Liver (tissue), 9 donors: ENCODE results near the gene RAB43. TPM values are rescaled to one million over a fixed set of nuclear protein-coding genes. Genes with fewer than 3 reads are reported as not detected.

Experiments
- DNase-seq: peaks from one replicate; pipeline ENCODE4 v3.0.0-alpha.2; 2017; ENCODE audit warnings: low spot score
- H3K27ac ChIP-seq, 2 donors: one replicate each; pipeline ENCODE4 v1.7.0; 2013; ENCODE audit warnings: inconsistent platforms in 2 of 2, low read length in 2 of 2, control low read depth in 1 of 2, low read depth in 1 of 2, mild to moderate bottlenecking in 1 of 2
- H3K27me3 ChIP-seq, 4 donors: one replicate each; pipeline versions ENCODE4 v1.6.1 to v1.7.0; 2013; ENCODE audit warnings: low read length in 3 of 4, inconsistent platforms in 1 of 4, mild to moderate bottlenecking in 1 of 4, moderate library complexity in 1 of 4; ENCODE audit not compliant: control insufficient read depth in 4 of 4, insufficient read depth in 4 of 4
- H3K36me3 ChIP-seq, 4 donors: one replicate each; pipeline versions ENCODE4 v1.6.1 to v1.7.0; 2013; ENCODE audit warnings: low read length in 3 of 4, mild to moderate bottlenecking in 3 of 4, low read depth in 1 of 4, moderate library complexity in 1 of 4; ENCODE audit not compliant: control insufficient read depth in 4 of 4, insufficient read depth in 3 of 4
- H3K4me1 ChIP-seq, 4 donors: one replicate each; pipeline versions ENCODE4 v1.6.1 to v1.7.0; 2013; ENCODE audit warnings: low read length in 3 of 4, mild to moderate bottlenecking in 3 of 4, moderate library complexity in 1 of 4; ENCODE audit not compliant: control insufficient read depth in 4 of 4, insufficient read depth in 4 of 4
- H3K4me3 ChIP-seq, 3 donors: one replicate each; pipeline versions ENCODE4 v1.6.1 to v1.7.0; 2013; ENCODE audit warnings: low read length in 3 of 3, control low read depth in 1 of 3, low read depth in 1 of 3, mild to moderate bottlenecking in 1 of 3
- H3K9ac ChIP-seq, 2 donors: one replicate each; pipeline ENCODE4 v1.7.0; 2013; ENCODE audit warnings: low read length in 2 of 2, mild to moderate bottlenecking in 2 of 2, moderate library complexity in 2 of 2, control low read depth in 1 of 2, low read depth in 1 of 2
- H3K9me3 ChIP-seq, 4 donors: one replicate each; pipeline versions ENCODE4 v1.6.1 to v1.7.0; 2013; ENCODE audit warnings: low read length in 3 of 4; ENCODE audit not compliant: control insufficient read depth in 4 of 4
- EGR1 ChIP-seq, 2 donors: IDR thresholded peaks; 2 replicates each; pipeline ENCODE4 v1.6.1; 2016 to 2018; ENCODE audit warnings: antibody characterized with exemption in 2 of 2, low read depth in 2 of 2
- FOXA1 ChIP-seq: IDR thresholded peaks from 2 replicates; pipeline ENCODE4 v1.6.1; 2016; ENCODE audit warnings: antibody characterized with exemption
- FOXA2 ChIP-seq: IDR thresholded peaks from 2 replicates; pipeline ENCODE4 v1.6.1; 2016; ENCODE audit warnings: antibody characterized with exemption
- GABPA ChIP-seq, 2 donors: IDR thresholded peaks in 1 of 2; conservative IDR thresholded peaks in 1 of 2; 2 replicates each; pipeline ENCODE4 v1.6.1; 2016; ENCODE audit warnings: antibody characterized with exemption in 2 of 2, mild to moderate bottlenecking in 1 of 2, moderate library complexity in 1 of 2
- HNF4G ChIP-seq: IDR thresholded peaks from 2 replicates; pipeline ENCODE4 v1.6.1; 2016; ENCODE audit warnings: antibody characterized with exemption
- JUND ChIP-seq, 2 donors: IDR thresholded peaks; 2 replicates each; pipeline ENCODE4 v1.6.1; 2016; ENCODE audit warnings: antibody characterized with exemption in 2 of 2
- NR2F2 ChIP-seq: IDR thresholded peaks from 2 replicates; pipeline ENCODE4 v1.6.1; 2016; ENCODE audit warnings: antibody characterized with exemption
- RAD21 ChIP-seq, 2 donors: IDR thresholded peaks; 2 replicates each; pipeline ENCODE4 v1.6.1; 2016; ENCODE audit warnings: antibody characterized with exemption in 2 of 2, mild to moderate bottlenecking in 2 of 2
- RXRA ChIP-seq, 2 donors: IDR thresholded peaks; 2 replicates each; pipeline ENCODE4 v1.6.1; 2017 to 2018; ENCODE audit warnings: antibody characterized with exemption in 2 of 2, mild to moderate bottlenecking in 1 of 2
- SP1 ChIP-seq: IDR thresholded peaks from 2 replicates; pipeline ENCODE4 v1.6.1; 2018; ENCODE audit warnings: antibody characterized with exemption, mild to moderate bottlenecking
- YY1 ChIP-seq: IDR thresholded peaks from 2 replicates; pipeline ENCODE4 v1.6.1; 2016; ENCODE audit warnings: antibody characterized with exemption, mild to moderate bottlenecking
- WGBS: extraction: QIAGEN DNeasy Blood & Tissue Kit; methylation state at CpG from one replicate; pipeline ENCODE4 v1.1.7; 2013; 5-methylcytosine and 5-hydroxymethylcytosine counted together
- polyA plus RNA-seq, 2 donors: library from polyadenylated mRNA; stranded (reverse) in 1 of 2; unstranded in 1 of 2; fragments of 200-250 nt in 1 of 2; fragments of >200 nt in 1 of 2; fragmentation: Nextera tagmentation in 1 of 2; extraction: Ambion mirVana in 1 of 2; gene quantifications; one replicate each; pipeline versions ENCODE4 v1.2.1 to v1.2.3, GENCODE V29; 2013 to 2015
- total RNA-seq, 2 donors: library from RNA; depleted of rRNA; stranded (reverse); fragments of >200 nt; gene quantifications; one replicate each; pipeline ENCODE4 v1.2.3, GENCODE V29; 2014
- TF ChIP-seq, protein P1 (sequence below): IDR thresholded peaks from 2 replicates; pipeline ENCODE4 v1.6.1; 2016; ENCODE audit warnings: antibody characterized with exemption
- TF ChIP-seq, protein P2 (sequence below): IDR thresholded peaks from 2 replicates; pipeline ENCODE4 v1.6.1; 2016; ENCODE audit warnings: antibody characterized with exemption, mild to moderate bottlenecking
- TF ChIP-seq, protein P3 (sequence below): IDR thresholded peaks from 2 replicates; pipeline ENCODE4 v1.6.1; 2016; ENCODE audit warnings: antibody characterized with exemption
- TF ChIP-seq, protein P4 (sequence below): fragments of 150-350 bp; IDR thresholded peaks from 2 replicates; pipeline ENCODE4 v1.5.1; 2017; ENCODE audit warnings: improper control_type of control experiment, low read depth, low read length; ENCODE audit not compliant: missing input control
- donor health status: healthy.
- donor health status: healthy.
- donor health status: healthy.
- donor health status: healthy.
- donor health status: healthy.

Gene RAB43
- total and polyA plus RNA-seq, 4 donors, result 13.4 to 58.1 (median 26.5) TPM

DNA sequence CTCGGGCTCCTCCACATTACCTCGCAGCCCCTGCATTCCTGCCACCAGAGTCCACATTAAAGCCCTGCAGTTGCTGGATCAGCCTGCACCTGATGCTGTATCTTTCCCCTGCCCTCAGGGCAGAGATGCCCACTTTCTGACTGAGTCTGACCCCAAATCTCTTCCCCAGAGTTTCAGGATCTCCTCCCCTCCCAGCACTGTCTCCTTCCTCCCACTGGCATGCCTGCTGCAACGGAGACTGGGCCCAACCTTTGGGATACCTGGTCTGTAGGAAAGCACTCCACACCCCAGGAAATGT lies 81.6 kb downstream of the RAB43 start:
- no peak for DNase-seq
- peaks cover 0 to 7% (median 4%) of the 10 kb centered on the region in 4 donors for H3K4me1 ChIP-seq

DNA sequence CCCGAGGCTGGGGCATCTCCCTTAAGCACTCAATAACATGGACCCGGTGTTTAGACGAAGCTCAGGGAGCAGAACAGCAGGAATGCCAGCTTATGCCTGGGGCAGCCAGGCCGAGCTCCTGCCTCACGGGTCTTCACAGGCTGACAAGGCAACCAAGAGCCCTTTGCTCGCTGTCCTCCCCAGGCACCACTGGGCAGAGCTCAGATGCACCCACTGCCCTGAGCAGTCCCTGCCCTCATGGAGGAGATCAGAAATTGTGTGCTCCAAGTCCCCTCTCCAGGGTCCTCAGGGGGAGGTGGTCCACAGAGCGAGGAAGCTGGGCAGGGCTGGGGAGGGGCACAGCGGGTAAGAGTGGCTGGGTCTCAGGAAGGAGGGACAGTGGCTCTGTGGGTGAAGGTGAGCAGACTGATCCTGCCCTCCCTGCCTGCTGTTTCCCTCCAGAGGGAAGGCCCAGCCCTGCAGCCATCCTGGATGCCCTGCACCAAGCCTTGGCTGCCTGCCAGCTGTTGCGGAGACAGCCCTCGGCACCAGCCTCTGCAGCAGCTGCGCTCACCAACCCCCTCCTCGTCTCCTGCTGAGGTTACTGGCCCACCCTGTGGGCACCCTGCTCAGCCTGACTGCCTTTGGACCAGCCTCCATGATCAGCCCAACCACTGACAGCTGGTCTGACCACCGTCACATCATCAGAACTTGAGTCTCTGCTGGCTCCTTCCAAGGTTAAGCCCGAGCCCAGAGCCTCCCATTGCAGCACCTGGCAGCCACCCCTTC lies 82.1 kb downstream of the RAB43 start:
- Histone ChIP-seq H3K4me3 (no peak overlapping the region), H3K9ac (no peak overlapping the region), H3K36me3 (no peaks in the 10 kb centered on the region), H3K9me3 (no peaks in the 10 kb centered on the region), H3K27ac (no peak overlapping the region), H3K27me3 (no peaks in the 10 kb centered on the region), H3K4me1 (peaks cover 0 to 7% (median 4%) of the 10 kb centered on the region in 4 donors)
- DNase-seq, result peak; percentile 38
- 73% methylated on average over 14 of the region's 14 CpGs for WGBS
- TF ChIP-seq, protein P1, sequence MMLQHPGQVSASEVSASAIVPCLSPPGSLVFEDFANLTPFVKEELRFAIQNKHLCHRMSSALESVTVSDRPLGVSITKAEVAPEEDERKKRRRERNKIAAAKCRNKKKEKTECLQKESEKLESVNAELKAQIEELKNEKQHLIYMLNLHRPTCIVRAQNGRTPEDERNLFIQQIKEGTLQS, result no peak
- TF ChIP-seq RXRA (IDR thresholded peaks at IDR 0.05), result no peak
- TF ChIP-seq, protein P2, sequence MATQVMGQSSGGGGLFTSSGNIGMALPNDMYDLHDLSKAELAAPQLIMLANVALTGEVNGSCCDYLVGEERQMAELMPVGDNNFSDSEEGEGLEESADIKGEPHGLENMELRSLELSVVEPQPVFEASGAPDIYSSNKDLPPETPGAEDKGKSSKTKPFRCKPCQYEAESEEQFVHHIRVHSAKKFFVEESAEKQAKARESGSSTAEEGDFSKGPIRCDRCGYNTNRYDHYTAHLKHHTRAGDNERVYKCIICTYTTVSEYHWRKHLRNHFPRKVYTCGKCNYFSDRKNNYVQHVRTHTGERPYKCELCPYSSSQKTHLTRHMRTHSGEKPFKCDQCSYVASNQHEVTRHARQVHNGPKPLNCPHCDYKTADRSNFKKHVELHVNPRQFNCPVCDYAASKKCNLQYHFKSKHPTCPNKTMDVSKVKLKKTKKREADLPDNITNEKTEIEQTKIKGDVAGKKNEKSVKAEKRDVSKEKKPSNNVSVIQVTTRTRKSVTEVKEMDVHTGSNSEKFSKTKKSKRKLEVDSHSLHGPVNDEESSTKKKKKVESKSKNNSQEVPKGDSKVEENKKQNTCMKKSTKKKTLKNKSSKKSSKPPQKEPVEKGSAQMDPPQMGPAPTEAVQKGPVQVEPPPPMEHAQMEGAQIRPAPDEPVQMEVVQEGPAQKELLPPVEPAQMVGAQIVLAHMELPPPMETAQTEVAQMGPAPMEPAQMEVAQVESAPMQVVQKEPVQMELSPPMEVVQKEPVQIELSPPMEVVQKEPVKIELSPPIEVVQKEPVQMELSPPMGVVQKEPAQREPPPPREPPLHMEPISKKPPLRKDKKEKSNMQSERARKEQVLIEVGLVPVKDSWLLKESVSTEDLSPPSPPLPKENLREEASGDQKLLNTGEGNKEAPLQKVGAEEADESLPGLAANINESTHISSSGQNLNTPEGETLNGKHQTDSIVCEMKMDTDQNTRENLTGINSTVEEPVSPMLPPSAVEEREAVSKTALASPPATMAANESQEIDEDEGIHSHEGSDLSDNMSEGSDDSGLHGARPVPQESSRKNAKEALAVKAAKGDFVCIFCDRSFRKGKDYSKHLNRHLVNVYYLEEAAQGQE, result no peak

More for the DNA sequence above, 81.6 kb downstream of the RAB43 start:
- Histone ChIP-seq H3K9ac (no peak overlapping the region), H3K36me3 (no peaks in the 10 kb centered on the region), H3K9me3 (no peaks in the 10 kb centered on the region), H3K27me3 (no peaks in the 10 kb centered on the region), H3K27ac (no peak overlapping the region), H3K4me3 (no peak overlapping the region)
- WGBS, result 84% methylated on average over 3 of the region's 3 CpGs
- TF ChIP-seq, protein P2, result no peak
- TF ChIP-seq GABPA (IDR thresholded peaks at IDR 0.05 in 1 of 2, conservative IDR thresholded peaks at IDR 0.05 in 1 of 2) (no peak), EGR1 (IDR thresholded peaks at IDR 0.05; ENCODE audit: low read depth in 2 of 2) (no peak), FOXA1 (no peak), HNF4G (no peak), RAD21 (IDR thresholded peaks at IDR 0.05) (no peak), FOXA2 (no peak), SP1 (no peak), RXRA (IDR thresholded peaks at IDR 0.05) (no peak), YY1 (no peak), JUND (IDR thresholded peaks at IDR 0.05) (no peak), NR2F2 (no peak)
- TF ChIP-seq, protein P3, sequence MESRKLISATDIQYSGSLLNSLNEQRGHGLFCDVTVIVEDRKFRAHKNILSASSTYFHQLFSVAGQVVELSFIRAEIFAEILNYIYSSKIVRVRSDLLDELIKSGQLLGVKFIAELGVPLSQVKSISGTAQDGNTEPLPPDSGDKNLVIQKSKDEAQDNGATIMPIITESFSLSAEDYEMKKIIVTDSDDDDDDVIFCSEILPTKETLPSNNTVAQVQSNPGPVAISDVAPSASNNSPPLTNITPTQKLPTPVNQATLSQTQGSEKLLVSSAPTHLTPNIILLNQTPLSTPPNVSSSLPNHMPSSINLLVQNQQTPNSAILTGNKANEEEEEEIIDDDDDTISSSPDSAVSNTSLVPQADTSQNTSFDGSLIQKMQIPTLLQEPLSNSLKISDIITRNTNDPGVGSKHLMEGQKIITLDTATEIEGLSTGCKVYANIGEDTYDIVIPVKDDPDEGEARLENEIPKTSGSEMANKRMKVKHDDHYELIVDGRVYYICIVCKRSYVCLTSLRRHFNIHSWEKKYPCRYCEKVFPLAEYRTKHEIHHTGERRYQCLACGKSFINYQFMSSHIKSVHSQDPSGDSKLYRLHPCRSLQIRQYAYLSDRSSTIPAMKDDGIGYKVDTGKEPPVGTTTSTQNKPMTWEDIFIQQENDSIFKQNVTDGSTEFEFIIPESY, result no peak
- TF ChIP-seq, protein P4, sequence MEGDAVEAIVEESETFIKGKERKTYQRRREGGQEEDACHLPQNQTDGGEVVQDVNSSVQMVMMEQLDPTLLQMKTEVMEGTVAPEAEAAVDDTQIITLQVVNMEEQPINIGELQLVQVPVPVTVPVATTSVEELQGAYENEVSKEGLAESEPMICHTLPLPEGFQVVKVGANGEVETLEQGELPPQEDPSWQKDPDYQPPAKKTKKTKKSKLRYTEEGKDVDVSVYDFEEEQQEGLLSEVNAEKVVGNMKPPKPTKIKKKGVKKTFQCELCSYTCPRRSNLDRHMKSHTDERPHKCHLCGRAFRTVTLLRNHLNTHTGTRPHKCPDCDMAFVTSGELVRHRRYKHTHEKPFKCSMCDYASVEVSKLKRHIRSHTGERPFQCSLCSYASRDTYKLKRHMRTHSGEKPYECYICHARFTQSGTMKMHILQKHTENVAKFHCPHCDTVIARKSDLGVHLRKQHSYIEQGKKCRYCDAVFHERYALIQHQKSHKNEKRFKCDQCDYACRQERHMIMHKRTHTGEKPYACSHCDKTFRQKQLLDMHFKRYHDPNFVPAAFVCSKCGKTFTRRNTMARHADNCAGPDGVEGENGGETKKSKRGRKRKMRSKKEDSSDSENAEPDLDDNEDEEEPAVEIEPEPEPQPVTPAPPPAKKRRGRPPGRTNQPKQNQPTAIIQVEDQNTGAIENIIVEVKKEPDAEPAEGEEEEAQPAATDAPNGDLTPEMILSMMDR, result no peak
